GM23338 (cell line): Measurements from ENCODE around the gene KCNC4. TPM values are rescaled to one million over a fixed set of nuclear protein-coding genes. Genes with fewer than 3 reads are reported as not detected.

Source experiments
- ATAC-seq: fragments of 200-7000 bp; cut with Tn5 transposase; 3 replicates; pipeline ENCODE4 v1.9.1; 2020
- DNase-seq: peaks from one replicate; pipeline ENCODE4 v3.0.0-alpha.2; 2015; ENCODE audit warnings: low spot score
- H2AFZ ChIP-seq: fragments of 200-600 bp; sonication (generic); 2 replicates; pipeline ENCODE4 v1.8.0; 2016; ENCODE audit warnings: antibody characterized with exemption, mild to moderate bottlenecking, moderate library complexity
- H3F3A ChIP-seq: fragments of 200-600 bp; sonication (generic); replicated peaks from 2 replicates; pipeline ENCODE4 v1.8.0; 2017; ENCODE audit warnings: antibody characterized with exemption, mixed run types, low read depth
- H3K27ac ChIP-seq: fragments of 200-600 bp; sonication (generic); 2 replicates; pipeline ENCODE4 v1.6.1; 2016; ENCODE audit warnings: low read depth
- H3K27me3 ChIP-seq: fragments of 200-600 bp; sonication (generic); 2 replicates; pipeline ENCODE4 v1.8.0; 2016; ENCODE audit warnings: mild to moderate bottlenecking, mixed run types, moderate library complexity; ENCODE audit not compliant: insufficient read depth
- H3K36me3 ChIP-seq: fragments of 200-600 bp; sonication (generic); 2 replicates; pipeline ENCODE4 v1.8.0; 2016; ENCODE audit warnings: mild to moderate bottlenecking; ENCODE audit not compliant: insufficient read depth
- H3K4me1 ChIP-seq: fragments of 200-600 bp; sonication (generic); 2 replicates; pipeline ENCODE4 v1.8.0; 2016; ENCODE audit warnings: mild to moderate bottlenecking, moderate library complexity; ENCODE audit not compliant: insufficient read depth
- H3K4me2 ChIP-seq: fragments of 200-600 bp; sonication (generic); 2 replicates; pipeline ENCODE4 v1.7.1; 2017; ENCODE audit warnings: mixed run types
- H3K4me3 ChIP-seq: fragments of 200-600 bp; sonication (generic); 2 replicates; pipeline ENCODE4 v1.6.1; 2016; ENCODE audit warnings: mixed run types
- H3K79me2 ChIP-seq: fragments of 200-600 bp; sonication (generic); replicated peaks from 2 replicates; pipeline ENCODE4 v1.8.0; 2017; ENCODE audit warnings: mild to moderate bottlenecking; ENCODE audit not compliant: insufficient read depth
- H3K9me2 ChIP-seq: fragments of 200-600 bp; sonication (generic); 2 replicates; pipeline ENCODE4 v1.8.0; 2017; ENCODE audit not compliant: insufficient read depth
- H4K20me1 ChIP-seq: fragments of 200-600 bp; sonication (generic); replicated peaks from 2 replicates; pipeline ENCODE4 v1.8.0; 2017; ENCODE audit warnings: mild to moderate bottlenecking; ENCODE audit not compliant: insufficient read depth
- H3K27ac Mint-ChIP-seq: 2 replicates; pipeline ENCODE4 v1.8.0; 2020; ENCODE audit warnings: inconsistent platforms, mild to moderate bottlenecking, moderate library complexity, mixed read lengths
- H3K27me3 Mint-ChIP-seq: 3 replicates; pipeline ENCODE4 v1.8.0; 2022; ENCODE audit warnings: low read depth, mild to moderate bottlenecking, moderate library complexity, mixed read lengths, inconsistent platforms; ENCODE audit not compliant: insufficient read depth, poor library complexity
- H3K36me3 Mint-ChIP-seq: 3 replicates; pipeline ENCODE4 v1.8.0; 2021; ENCODE audit warnings: low read depth, mild to moderate bottlenecking, inconsistent platforms, moderate library complexity, mixed read lengths
- H3K4me1 Mint-ChIP-seq: 3 replicates; pipeline ENCODE4 v1.8.0; 2020; ENCODE audit warnings: mild to moderate bottlenecking, inconsistent platforms, mixed read lengths
- H3K4me3 Mint-ChIP-seq: 3 replicates; pipeline ENCODE4 v1.8.0; 2021; ENCODE audit warnings: moderate library complexity, mild to moderate bottlenecking, inconsistent platforms, mixed read lengths
- H3K9me3 Mint-ChIP-seq: 3 replicates; pipeline ENCODE4 v1.8.0; 2020; ENCODE audit warnings: moderate library complexity, mild to moderate bottlenecking, inconsistent platforms, mixed read lengths
- EZH2phosphoT487 ChIP-seq: fragments of 200-600 bp; sonication (generic); IDR thresholded peaks from one replicate; pipeline ENCODE4 v1.8.1; 2018; ENCODE audit warnings: antibody characterized with exemption; ENCODE audit not compliant: unreplicated experiment
- POLR2AphosphoS5 ChIP-seq: IDR thresholded peaks from 2 replicates; pipeline ENCODE4 v1.6.1; 2016; ENCODE audit warnings: antibody characterized with exemption, low read depth
- REST ChIP-seq: IDR thresholded peaks from one replicate; pipeline ENCODE4 v1.6.1; 2018; ENCODE audit warnings: antibody characterized with exemption; ENCODE audit not compliant: unreplicated experiment
- STAT1 ChIP-seq: IDR thresholded peaks from one replicate; pipeline ENCODE4 v1.6.1; 2016; ENCODE audit warnings: antibody characterized with exemption; ENCODE audit not compliant: unreplicated experiment
- ZNF331 ChIP-seq: fragments of 250-450 bp; sonication (Bioruptor Pico); IDR thresholded peaks from 2 replicates; pipeline ENCODE4 v1.5.0; 2020; ENCODE audit warnings: low read depth, mild to moderate bottlenecking, moderate library complexity
- ZNF462 ChIP-seq: fragments of 250-450 bp; sonication (Bioruptor Pico); IDR thresholded peaks from 2 replicates; pipeline ENCODE4 v1.5.0; 2020; ENCODE audit warnings: mild to moderate bottlenecking, moderate library complexity
- polyA plus RNA-seq: library from polyadenylated mRNA; unstranded; fragments of >200 nt; fragmentation: Nextera tagmentation; extraction: Ambion mirVana; gene quantifications from 2 replicates; pipeline ENCODE4 v1.2.1, GENCODE V29; 2016
- total RNA-seq: library from RNA; depleted of rRNA; stranded (reverse); fragments of >200 nt; shearing (Covaris generic); gene quantifications from 2 replicates; pipeline ENCODE4 v1.2.3, GENCODE V29; 2014

The KCNC4 gene
- total and polyA plus RNA-seq, 2 experiments from 2014 or later: 3.5 to 10.7 TPM

- TF ChIP-seq ZNF462 (CRISPR knock-in tag): no peak
- TF ChIP-seq STAT1: no peak
- no peak for TF ChIP-seq EZH2phosphoT487
These were observed 25.2 kb downstream of the KCNC4 start (continued) for GRCh38 chr1:110235181-110235833.

GRCh38 chr1:110235834-110236682, 25.9 kb downstream of the KCNC4 start:
- H2AFZ ChIP-seq: no peak overlapping the region
- ATAC-seq (no peak), DNase-seq (no peak)
- H3K9me2 ChIP-seq: 0 out of 2 replicates have a peak, but pooled peaks cover 3% of the 10 kb centered on the region
- Mint-ChIP-seq H3K4me1 (peaks cover 37% of the 10 kb centered on the region), H3K27me3 (peaks cover 9% of the 10 kb centered on the region), H3K9me3 (no peaks in the 10 kb centered on the region; the same call in 2 of the 3 replicates), H3K36me3 (peaks cover 3% of the 10 kb centered on the region; the same call in 2 of the 3 replicates), H3K27ac (no peak overlapping the region), H3K4me3 (no peak overlapping the region)
- no peaks in the 10 kb centered on the region for H3K27me3 ChIP-seq
- H3K36me3 ChIP-seq: peaks cover 5% of the 10 kb centered on the region; the same call in 1 of the 2 replicates
- H3K4me1 ChIP-seq: peaks cover 6% of the 10 kb centered on the region; the same call in 1 of the 2 replicates
- H3F3A ChIP-seq: no peaks in the 10 kb centered on the region
- H3K27ac ChIP-seq: no peak overlapping the region
- no peaks in the 10 kb centered on the region for H4K20me1 ChIP-seq
- H3K4me3 ChIP-seq: no peak overlapping the region
- no peak for TF ChIP-seq ZNF331
- no peak for TF ChIP-seq POLR2AphosphoS5
- no peak for TF ChIP-seq REST
- no peaks in the 10 kb centered on the region for H3K79me2 ChIP-seq
- H3K4me2 ChIP-seq: no peak overlapping the region
